Measurements from ENCODE around the gene NFKBIL1.
A peak's percentile ranks its signal among the peaks of the same experiment; 100 is the strongest.
"Not testable (repeated sequence)": the region's sequence is repeated elsewhere in the genome, so short reads cannot be mapped to it uniquely, and the experiment has no call there.

The NFKBIL1 gene

DNA sequence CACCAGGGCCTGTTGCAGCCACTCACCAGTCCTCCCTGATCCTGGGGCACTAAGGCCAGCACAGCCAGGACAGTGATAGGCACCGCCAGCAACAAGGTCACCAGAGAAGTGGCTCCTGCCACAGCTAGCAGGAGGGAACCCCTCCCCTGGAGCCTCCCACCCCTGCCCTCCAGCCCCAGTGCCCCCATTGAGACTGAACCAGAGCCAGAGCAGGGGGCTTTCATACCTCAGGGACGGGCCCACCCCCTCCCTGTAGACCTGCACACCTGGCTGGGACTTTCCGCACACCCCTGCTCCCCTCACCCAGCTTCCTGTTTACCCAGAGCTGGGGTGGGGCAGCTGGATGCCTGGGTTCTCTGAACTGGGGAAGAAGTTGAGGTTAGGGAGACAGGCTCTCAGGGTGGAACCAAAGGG is 34.8 kb downstream of the NFKBIL1 start, which contains the start of gene LTB:
Gene LTB, minus strand, starts transcription at position 195 of the 414 bp plus-strand sequence. Its CDS starts 7 bp downstream, at position 188.
- DNase-seq, result no peak

DNA sequence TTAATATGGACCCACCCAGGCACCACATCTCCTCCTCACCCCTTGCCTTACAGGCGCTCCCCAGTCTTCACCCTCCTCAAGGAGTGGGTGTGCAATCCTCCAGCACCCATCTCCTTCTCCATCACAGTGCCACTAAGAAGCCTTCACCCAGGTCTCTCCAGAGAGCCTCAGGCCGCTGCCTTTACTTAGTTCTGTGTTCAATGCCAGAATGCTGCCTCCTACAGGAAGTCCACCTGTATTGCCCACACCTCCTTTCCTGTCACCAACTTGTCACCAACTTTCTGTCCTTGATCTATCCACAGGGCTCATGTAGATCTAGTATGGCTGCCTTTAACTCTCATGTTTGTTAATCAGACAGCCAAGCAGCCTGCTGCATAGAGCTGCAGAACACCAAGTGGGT is 38.1 kb downstream of the NFKBIL1 start:
- no peak for DNase-seq

GRCh38 chr6:31586008-31586407 is 38.6 kb downstream of the NFKBIL1 start, which contains the start of gene LST1:
LST1 (plus strand) TSS chr6:31586277; CDS start chr6:31587300, 1,023 bp downstream.
- no peak for DNase-seq

DNA sequence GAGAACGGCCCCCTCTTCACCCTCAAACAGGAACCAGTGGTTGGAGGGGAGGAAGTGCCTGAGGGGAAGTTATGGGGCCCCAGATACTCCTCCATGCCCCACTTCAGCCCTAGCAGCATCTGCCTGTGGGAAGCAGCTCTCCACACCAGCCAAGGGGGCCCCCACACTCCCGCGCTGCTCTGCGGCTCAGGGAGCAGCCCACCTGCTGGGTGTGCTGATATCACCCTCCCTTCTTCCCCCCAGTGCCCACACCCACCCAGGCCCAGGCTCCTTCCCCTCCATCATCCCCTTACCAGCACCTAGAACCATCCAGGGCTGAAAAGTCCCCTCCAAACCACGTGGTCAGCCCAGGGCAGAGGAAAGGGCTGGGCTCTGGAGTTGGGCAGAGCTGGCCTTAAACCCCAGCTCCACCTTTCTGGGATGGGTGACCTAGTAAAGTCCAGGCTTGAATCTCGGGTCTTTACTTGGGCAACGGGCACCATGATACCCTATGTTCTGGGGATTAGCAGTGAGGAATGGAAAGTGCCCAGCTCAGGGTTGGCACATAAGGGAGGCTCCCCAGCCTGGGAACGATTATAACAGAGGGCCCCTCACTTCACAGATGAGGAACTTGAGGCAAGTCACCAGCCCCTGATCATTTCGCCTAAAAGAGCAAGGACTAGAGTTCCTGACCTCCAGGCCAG is 39.3 kb downstream of the NFKBIL1 start:
- no peak for DNase-seq

GRCh38 chr6:31587791-31588777 is 40.7 kb downstream of the NFKBIL1 start:
- DNase-seq, result no peak

DNA sequence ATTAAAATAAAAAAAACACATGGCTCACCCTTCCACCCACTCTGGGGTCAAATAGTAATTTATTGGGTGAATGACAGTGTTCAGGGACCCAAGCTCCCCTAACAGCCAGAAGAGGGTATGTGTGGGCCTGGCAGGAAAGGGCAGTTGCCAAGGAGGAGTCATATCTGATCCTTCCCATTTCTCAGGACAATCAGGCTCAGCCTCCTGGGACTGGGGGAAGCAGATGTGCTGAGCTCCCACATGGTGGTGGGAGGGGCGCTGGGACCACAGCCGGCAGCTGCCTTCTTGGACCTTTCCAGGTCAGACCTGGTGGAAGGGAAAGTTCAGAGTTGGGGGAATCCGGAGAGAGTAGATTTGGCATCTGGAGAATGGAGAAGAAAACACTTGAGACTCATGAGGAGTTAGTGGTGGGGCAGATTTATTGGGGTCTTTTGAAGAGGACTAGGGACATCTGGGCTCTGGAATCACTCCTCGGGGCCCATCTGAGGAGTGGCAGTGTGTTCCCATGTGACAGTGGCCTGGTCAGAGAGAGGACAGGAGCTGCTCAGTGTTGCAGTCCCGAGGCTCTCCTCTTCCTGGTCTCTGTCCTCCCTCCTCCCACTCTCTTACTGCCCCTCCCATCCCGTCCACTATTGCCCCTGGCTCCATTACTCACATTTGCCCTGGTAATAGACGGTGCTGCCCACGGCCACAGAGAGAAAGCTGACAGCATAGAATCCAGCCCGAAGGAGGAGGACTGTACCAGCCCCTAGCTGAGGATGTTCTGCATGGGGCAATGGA is 41.7 kb downstream of the NFKBIL1 start:
- DNase-seq, result no peak

DNA sequence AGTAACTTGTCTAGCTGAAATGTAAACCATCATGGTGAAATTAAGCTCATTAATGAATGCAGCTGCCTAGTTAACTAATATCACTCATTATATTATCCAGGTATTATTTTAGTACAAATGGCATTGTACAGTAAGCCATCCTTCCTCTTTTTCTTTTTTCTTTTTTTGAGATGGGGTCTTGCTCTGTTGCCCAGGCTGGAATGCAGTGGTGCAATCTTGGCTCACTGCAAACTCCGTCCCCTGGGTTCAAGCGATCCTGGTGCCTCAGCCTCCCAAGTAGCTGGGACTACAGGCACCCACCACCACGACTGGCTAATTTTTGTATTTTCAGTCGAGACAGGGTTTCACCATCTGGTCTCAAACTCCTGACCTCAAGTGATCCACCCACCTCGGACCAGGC is 43.3 kb downstream of the NFKBIL1 start:
- not testable (repeated sequence) for DNase-seq

GRCh38 chr6:31592396-31592771 is 45.0 kb downstream of the NFKBIL1 start:
- no peak for DNase-seq

GRCh38 chr6:31597006-31597405 is 49.6 kb downstream of the NFKBIL1 start:
- peak; percentile 21 for DNase-seq

- DNase-seq, result no peak
Measured at GRCh38 chr6:31607317-31607716, 59.9 kb downstream of the NFKBIL1 start.
